Measurements from ENCODE around the gene MDN1. TPM values are rescaled to one million over a fixed set of nuclear protein-coding genes. Genes with fewer than 3 reads are reported as not detected.
"Not testable (repeated sequence)": the region's sequence is repeated elsewhere in the genome, so short reads cannot be mapped to it uniquely, and the experiment has no call there.

The MDN1 gene
- total RNA-seq, 2 experiments from 2014 or later, result 40.3 to 40.4 TPM

DNA sequence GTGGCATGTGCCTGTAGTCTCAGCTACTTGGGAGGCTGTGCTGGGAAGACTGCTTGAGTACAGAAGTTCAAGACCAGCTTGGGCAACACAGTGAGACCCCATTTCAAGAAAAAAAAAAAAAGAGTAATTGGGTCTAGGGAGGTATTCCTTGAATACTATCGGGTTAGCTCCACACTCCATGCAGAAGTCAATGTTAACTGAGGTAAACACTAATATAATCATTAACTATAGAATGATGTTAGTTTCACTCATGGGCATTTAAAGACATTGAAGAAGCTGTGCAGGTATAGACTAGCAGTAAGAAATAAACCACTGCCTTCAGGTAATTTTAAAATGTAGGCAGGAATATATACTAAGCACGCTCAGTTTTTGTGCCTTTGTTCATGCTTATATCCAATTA lies 32.6 kb downstream of the MDN1 start:
- CTCF ChIA-PET, result interaction anchor here (0.6 kb wide), 1 partner anchor 12 kb away, joined by 3 read pairs; no protein-coding TSS in a partner anchor

DNA sequence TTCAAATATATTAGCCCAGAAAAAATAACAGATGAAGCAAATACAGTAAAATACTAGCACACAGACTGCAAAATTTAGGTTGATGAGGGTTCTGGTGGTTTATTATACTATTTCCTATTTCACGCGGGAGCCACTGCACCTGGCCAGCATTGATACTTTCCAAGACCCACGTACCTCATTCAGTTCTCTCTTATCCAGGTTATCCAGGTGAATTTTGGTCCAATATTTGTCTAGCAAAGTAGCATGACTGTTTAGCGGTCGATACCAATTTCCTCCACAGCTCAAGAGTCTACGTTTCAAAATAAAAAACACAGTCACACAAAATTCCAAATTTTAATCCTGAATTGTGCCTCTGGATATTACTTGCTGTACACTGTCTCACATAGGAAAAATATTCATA lies 34.8 kb downstream of the MDN1 start:
- no peaks in the 10 kb centered on the region for H3K27me3 Mint-ChIP-seq
- H3K9me3 Mint-ChIP-seq, result no peaks in the 10 kb centered on the region
- DNase-seq (no peak), ATAC-seq (ENCODE audit: poor library complexity) (no peak)
- no peak overlapping the region for H3K27ac Mint-ChIP-seq
- peaks cover 92% of the 10 kb centered on the region for H3K36me3 Mint-ChIP-seq (ENCODE audit: low read depth)
- CTCF ChIA-PET, result no interaction called here
- H3K4me1 Mint-ChIP-seq (ENCODE audit: low read depth), result no peaks in the 10 kb centered on the region
- H3K9me3 ChIP-seq (ENCODE audit: control insufficient read depth in 1 of 2, insufficient read depth in 1 of 2, low read length in 2 of 2), result peaks cover 4 to 6% of the 10 kb centered on the region in 2 experiments
- H3K36me3 ChIP-seq (ENCODE audit: insufficient read depth, low read length), result peaks cover 90% of the 10 kb centered on the region
- no peak overlapping the region for H3K4me3 ChIP-seq (ENCODE audit: low read length)
- TF ChIP-seq, protein P1, sequence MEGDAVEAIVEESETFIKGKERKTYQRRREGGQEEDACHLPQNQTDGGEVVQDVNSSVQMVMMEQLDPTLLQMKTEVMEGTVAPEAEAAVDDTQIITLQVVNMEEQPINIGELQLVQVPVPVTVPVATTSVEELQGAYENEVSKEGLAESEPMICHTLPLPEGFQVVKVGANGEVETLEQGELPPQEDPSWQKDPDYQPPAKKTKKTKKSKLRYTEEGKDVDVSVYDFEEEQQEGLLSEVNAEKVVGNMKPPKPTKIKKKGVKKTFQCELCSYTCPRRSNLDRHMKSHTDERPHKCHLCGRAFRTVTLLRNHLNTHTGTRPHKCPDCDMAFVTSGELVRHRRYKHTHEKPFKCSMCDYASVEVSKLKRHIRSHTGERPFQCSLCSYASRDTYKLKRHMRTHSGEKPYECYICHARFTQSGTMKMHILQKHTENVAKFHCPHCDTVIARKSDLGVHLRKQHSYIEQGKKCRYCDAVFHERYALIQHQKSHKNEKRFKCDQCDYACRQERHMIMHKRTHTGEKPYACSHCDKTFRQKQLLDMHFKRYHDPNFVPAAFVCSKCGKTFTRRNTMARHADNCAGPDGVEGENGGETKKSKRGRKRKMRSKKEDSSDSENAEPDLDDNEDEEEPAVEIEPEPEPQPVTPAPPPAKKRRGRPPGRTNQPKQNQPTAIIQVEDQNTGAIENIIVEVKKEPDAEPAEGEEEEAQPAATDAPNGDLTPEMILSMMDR (IDR thresholded peaks at IDR 0.05), result no peak
- no peak overlapping the region for H3K4me3 Mint-ChIP-seq
- no peaks in the 10 kb centered on the region for H3K27me3 ChIP-seq (ENCODE audit: control insufficient read depth in 1 of 2, insufficient read depth in 2 of 2, low read length in 2 of 2)
- H3K4me1 ChIP-seq (ENCODE audit: insufficient read depth, low read length), result no peaks in the 10 kb centered on the region
- POLR2A ChIA-PET, result interaction anchor here (0.6 kb wide), 1 partner anchor 18 kb away, joined by 5 read pairs; no protein-coding TSS in a partner anchor
- H3K27ac ChIP-seq (ENCODE audit: low read depth in 1 of 2, low read length in 2 of 2), result no peak overlapping the region
- intact Hi-C loops (cut with DNase I, micrococcal nuclease), result no loop called here

More for the DNA sequence above, 32.6 kb downstream of the MDN1 start:
- H3K36me3 Mint-ChIP-seq (ENCODE audit: low read depth), result peaks cover 77% of the 10 kb centered on the region
- Histone ChIP-seq H3K36me3 (ENCODE audit: insufficient read depth, low read length) (peaks cover 78% of the 10 kb centered on the region), H3K4me1 (ENCODE audit: insufficient read depth, low read length) (no peaks in the 10 kb centered on the region), H3K4me3 (ENCODE audit: low read length) (no peak overlapping the region), H3K27ac (ENCODE audit: low read depth in 1 of 2, low read length in 2 of 2) (no peak overlapping the region), H3K9me3 (ENCODE audit: control insufficient read depth in 1 of 2, insufficient read depth in 1 of 2, low read length in 2 of 2) (peaks cover 4 to 6% of the 10 kb centered on the region in 2 experiments), H3K27me3 (ENCODE audit: control insufficient read depth in 1 of 2, insufficient read depth in 2 of 2, low read length in 2 of 2) (no peaks in the 10 kb centered on the region)
- TF ChIP-seq, protein P1 (IDR thresholded peaks at IDR 0.05), result no peak
- POLR2A ChIA-PET, result no interaction called here
- no peaks in the 10 kb centered on the region for H3K27me3 Mint-ChIP-seq
- DNase-seq (no peak), ATAC-seq (ENCODE audit: poor library complexity) (no peak)
- H3K4me3 Mint-ChIP-seq, result no peak overlapping the region
- H3K9me3 Mint-ChIP-seq, result no peaks in the 10 kb centered on the region
- intact Hi-C loops (cut with DNase I, micrococcal nuclease), result no loop called here
- H3K4me1 Mint-ChIP-seq (ENCODE audit: low read depth), result no peaks in the 10 kb centered on the region
- no peak overlapping the region for H3K27ac Mint-ChIP-seq

DNA sequence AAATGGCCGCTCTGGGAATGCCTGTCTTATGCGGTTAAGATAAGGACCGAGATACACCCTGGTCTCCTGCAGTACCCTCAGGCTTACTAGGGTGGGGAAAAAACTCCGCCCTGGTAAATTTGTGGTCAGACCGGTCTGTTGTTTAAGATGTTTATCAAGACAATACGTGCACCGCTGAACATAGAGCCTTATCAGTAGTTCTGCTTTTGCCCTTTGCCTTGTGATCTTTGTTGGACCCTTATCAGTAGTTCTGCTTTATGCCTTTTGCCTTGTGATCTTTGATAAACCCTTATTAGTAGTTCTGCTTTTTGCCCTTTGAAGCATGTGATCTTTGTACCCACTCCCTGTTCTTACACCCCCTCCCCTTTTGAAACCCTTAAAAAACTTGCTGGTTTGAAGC lies 36.3 kb downstream of the MDN1 start:
- H3K36me3 Mint-ChIP-seq (ENCODE audit: low read depth), result peaks cover 88% of the 10 kb centered on the region
- H3K4me1 Mint-ChIP-seq (ENCODE audit: low read depth); H3K4me1 ChIP-seq (ENCODE audit: insufficient read depth, low read length); DNase-seq; ATAC-seq (ENCODE audit: poor library complexity); H3K9me3 ChIP-seq (ENCODE audit: control insufficient read depth in 1 of 2, insufficient read depth in 1 of 2, low read length in 2 of 2); H3K27me3 Mint-ChIP-seq; H3K27me3 ChIP-seq (ENCODE audit: control insufficient read depth in 1 of 2, insufficient read depth in 2 of 2, low read length in 2 of 2); intact Hi-C loops (cut with DNase I, micrococcal nuclease); H3K4me3 ChIP-seq (ENCODE audit: low read length); H3K27ac ChIP-seq (ENCODE audit: low read depth in 1 of 2, low read length in 2 of 2); POLR2A ChIA-PET; H3K9me3 Mint-ChIP-seq; H3K27ac Mint-ChIP-seq; H3K4me3 Mint-ChIP-seq: not testable (repeated sequence)
- H3K36me3 ChIP-seq (ENCODE audit: insufficient read depth, low read length), result peaks cover 86% of the 10 kb centered on the region
- CTCF ChIA-PET, result interaction anchor here (1.2 kb wide), 1 partner anchor 115 kb away, joined by 3 read pairs; no protein-coding TSS in a partner anchor

DNA sequence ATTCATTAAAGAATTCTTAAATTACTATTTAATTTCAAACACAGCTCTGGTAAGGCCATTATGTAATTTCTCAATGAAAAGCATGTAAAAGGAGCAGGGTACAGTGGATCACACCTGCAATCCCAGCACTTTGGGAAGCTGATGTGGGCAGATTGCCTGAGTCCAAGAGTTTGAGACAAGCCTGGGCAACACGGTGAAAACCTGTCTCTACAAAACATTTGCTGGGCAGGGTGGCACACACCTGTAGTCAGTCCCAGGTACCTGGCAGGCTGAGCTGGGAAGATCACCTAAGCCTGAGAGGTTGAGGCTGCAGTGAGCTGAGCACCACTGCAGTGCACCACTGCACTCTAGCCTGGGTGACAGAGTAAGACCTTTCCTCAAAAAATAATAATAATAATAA lies 37.4 kb downstream of the MDN1 start:
- Histone ChIP-seq H3K4me1 (ENCODE audit: insufficient read depth, low read length) (no peaks in the 10 kb centered on the region), H3K27ac (ENCODE audit: low read depth in 1 of 2, low read length in 2 of 2) (no peak overlapping the region), H3K9me3 (ENCODE audit: control insufficient read depth in 1 of 2, insufficient read depth in 1 of 2, low read length in 2 of 2) (peaks cover 4 to 6% of the 10 kb centered on the region in 2 experiments), H3K4me3 (ENCODE audit: low read length) (no peak overlapping the region), H3K36me3 (ENCODE audit: insufficient read depth, low read length) (peaks cover 85% of the 10 kb centered on the region), H3K27me3 (ENCODE audit: control insufficient read depth in 1 of 2, insufficient read depth in 2 of 2, low read length in 2 of 2) (no peaks in the 10 kb centered on the region)
- no peak for ATAC-seq (ENCODE audit: poor library complexity)
- TF ChIP-seq, protein P1 (IDR thresholded peaks at IDR 0.05), result no peak
- Mint-ChIP-seq H3K4me3 (no peak overlapping the region), H3K9me3 (no peaks in the 10 kb centered on the region), H3K36me3 (ENCODE audit: low read depth) (peaks cover 83% of the 10 kb centered on the region), H3K27me3 (no peaks in the 10 kb centered on the region), H3K27ac (no peak overlapping the region), H3K4me1 (ENCODE audit: low read depth) (no peaks in the 10 kb centered on the region)
- POLR2A ChIA-PET, result no interaction called here
- no peak for DNase-seq
- CTCF ChIA-PET, result interaction anchor here (1.2 kb wide), 1 partner anchor 114 kb away, joined by 3 read pairs; no protein-coding TSS in a partner anchor
- intact Hi-C loops (cut with DNase I, micrococcal nuclease), result no loop called here

Measured in CD4-positive, alpha-beta T cell (primary cell).